ENCODE measurements around the gene C1orf94. TPM values are rescaled to one million over a fixed set of nuclear protein-coding genes. Genes with fewer than 3 reads are reported as not detected.

C1orf94 gene
- total and polyA plus RNA-seq, 2 donors from 2014 or later: not detected

- Histone ChIP-seq H3K9ac (ENCODE audit: low read length in 3 of 3) (no peak overlapping the region), H3K9me3 (ENCODE audit: control insufficient read depth in 2 of 3, insufficient read depth in 1 of 3, low read length in 3 of 3) (no peaks in the 10 kb centered on the region), H3K4me3 (ENCODE audit: low read length in 3 of 3) (no peak overlapping the region), H3K36me3 (ENCODE audit: control insufficient read depth in 2 of 3, insufficient read depth in 3 of 3, low read length in 3 of 3) (no peaks in the 10 kb centered on the region), H3K4me1 (ENCODE audit: control insufficient read depth in 2 of 3, insufficient read depth in 2 of 3, low read depth in 1 of 3, low read length in 3 of 3) (no peaks in the 10 kb centered on the region), H3K27ac (ENCODE audit: low read depth in 2 of 2, low read length in 2 of 2) (no peak overlapping the region), H3K27me3 (ENCODE audit: control insufficient read depth, insufficient read depth, low read length) (peaks cover 2% of the 10 kb centered on the region)
- no peak for DNase-seq
- no peak for FAIRE-seq
- TF ChIP-seq CTCF (IDR thresholded peaks at IDR 0.05; ENCODE audit: borderline replicate concordance, extremely low read depth, insufficient read depth): no peak
- intact Hi-C loops (cut with DNase I): no loop called here
These were observed 85.5 kb downstream of the C1orf94 start for GRCh38 chr1:34262023-34262853.

- no peak overlapping the region for H3K27ac ChIP-seq (ENCODE audit: low read depth in 2 of 2, low read length in 2 of 2)
- peaks cover 2% of the 10 kb centered on the region for H3K27me3 ChIP-seq (ENCODE audit: control insufficient read depth, insufficient read depth, low read length)
- no peaks in the 10 kb centered on the region for H3K36me3 ChIP-seq (ENCODE audit: control insufficient read depth in 2 of 3, insufficient read depth in 3 of 3, low read length in 3 of 3)
- FAIRE-seq: no peak
- H3K9me3 ChIP-seq (ENCODE audit: control insufficient read depth in 2 of 3, insufficient read depth in 1 of 3, low read length in 3 of 3): no peaks in the 10 kb centered on the region
- intact Hi-C loops (cut with DNase I): no loop called here
- H3K4me3 ChIP-seq (ENCODE audit: low read length in 3 of 3): no peak overlapping the region
- TF ChIP-seq CTCF (IDR thresholded peaks at IDR 0.05; ENCODE audit: borderline replicate concordance, extremely low read depth, insufficient read depth): no peak
- no peak overlapping the region for H3K9ac ChIP-seq (ENCODE audit: low read length in 3 of 3)
- no peaks in the 10 kb centered on the region for H3K4me1 ChIP-seq (ENCODE audit: control insufficient read depth in 2 of 3, insufficient read depth in 2 of 3, low read depth in 1 of 3, low read length in 3 of 3)
- DNase-seq: no peak
These were observed 86.2 kb downstream of the C1orf94 start for GRCh38 chr1:34262921-34263320.

- DNase-seq (no peak), FAIRE-seq (no peak)
- no peaks in the 10 kb centered on the region for H3K4me1 ChIP-seq (ENCODE audit: control insufficient read depth in 2 of 3, insufficient read depth in 2 of 3, low read depth in 1 of 3, low read length in 3 of 3)
- no peak overlapping the region for H3K27ac ChIP-seq (ENCODE audit: low read depth in 2 of 2, low read length in 2 of 2)
- intact Hi-C loops (cut with DNase I): no loop called here
- H3K9me3 ChIP-seq (ENCODE audit: control insufficient read depth in 2 of 3, insufficient read depth in 1 of 3, low read length in 3 of 3): no peaks in the 10 kb centered on the region
- no peak overlapping the region for H3K4me3 ChIP-seq (ENCODE audit: low read length in 3 of 3)
- H3K9ac ChIP-seq (ENCODE audit: low read length in 3 of 3): no peak overlapping the region
- no peaks in the 10 kb centered on the region for H3K36me3 ChIP-seq (ENCODE audit: control insufficient read depth in 2 of 3, insufficient read depth in 3 of 3, low read length in 3 of 3)
- no peak for TF ChIP-seq CTCF (IDR thresholded peaks at IDR 0.05; ENCODE audit: borderline replicate concordance, extremely low read depth, insufficient read depth)
- H3K27me3 ChIP-seq (ENCODE audit: control insufficient read depth, insufficient read depth, low read length): peaks cover 2% of the 10 kb centered on the region
These were observed 86.7 kb downstream of the C1orf94 start for GRCh38 chr1:34263406-34263805.
